Right lobe of liver (tissue), 6 donors: ENCODE measurements around the gene ATP11B. TPM values are rescaled to one million over a fixed set of nuclear protein-coding genes. Genes with fewer than 3 reads are reported as not detected.

ENCODE experiments used
- ATAC-seq, 4 donors: fragments of 200-7000 bp; cut with Tn5 transposase; one replicate each; pipeline ENCODE4 v1.9.1; 2020; ENCODE audit warnings: mild to moderate bottlenecking in 4 of 4, moderate library complexity in 4 of 4
- DNase-seq, 3 donors: peaks; one replicate each; pipeline ENCODE4 v3.0.0-alpha.2; 2020
- H3K27ac ChIP-seq, 3 donors: fragments of 200-600 bp; one replicate each; pipeline ENCODE4 v1.8.0; 2022
- H3K27me3 ChIP-seq, 2 donors: fragments of 200-600 bp; one replicate each; pipeline ENCODE4 v1.8.0; 2022
- H3K36me3 ChIP-seq, 4 donors: fragments of 200-600 bp; sonication (generic) in 1 of 4; one replicate each; pipeline versions ENCODE4 v1.5.1 to v1.8.0; 2017 to 2022; ENCODE audit warnings: control low read depth in 1 of 4
- H3K4me1 ChIP-seq, 4 donors: fragments of 200-600 bp; sonication (generic) in 1 of 4; one replicate each; pipeline versions ENCODE4 v1.5.1 to v1.8.0; 2017 to 2022; ENCODE audit warnings: control low read depth in 1 of 4
- H3K4me3 ChIP-seq, 3 donors: fragments of 200-600 bp; one replicate each; pipeline ENCODE4 v1.8.0; 2022
- H3K9me3 ChIP-seq, 4 donors: fragments of 200-600 bp; sonication (generic) in 1 of 4; one replicate each; pipeline versions ENCODE4 v1.5.1 to v1.8.0; 2017 to 2022; ENCODE audit warnings: control low read depth in 1 of 4
- CTCF ChIP-seq, 4 donors: fragments of 200-600 bp in 3 of 4; fragments of 450-650 bp in 1 of 4; IDR thresholded peaks; one replicate each; pipeline versions ENCODE4 v1.5.1 to v1.8.0; 2016 to 2022; ENCODE audit warnings: antibody characterized with exemption in 4 of 4, mild to moderate bottlenecking in 2 of 4
- POLR2A ChIP-seq: fragments of 450-650 bp; IDR thresholded peaks from one replicate; pipeline ENCODE4 v1.6.1; 2017; ENCODE audit warnings: antibody characterized with exemption, mild to moderate bottlenecking
- WGBS: methylation state at CpG from one replicate; pipeline ENCODE4 v1.1.6; 2018; ENCODE audit warnings: low coverage, low lambda C conversion rate; ENCODE audit not compliant: insufficient coverage; ENCODE audit errors: missing lambda C conversion rate; 5-methylcytosine and 5-hydroxymethylcytosine counted together
- intact Hi-C, 2 donors: fragments of 100-400 bp; cut with DNase I; formaldehyde crosslinking; loops; one replicate each; pipeline versions ENCODE4 v1.11.2 to v1.14.1; 2022
- total RNA-seq, 6 experiments: library from RNA; depleted of rRNA in 2 of 6; stranded (reverse); fragments of >200 nt in 2 of 6; fragmentation: NEBNext Ultra II Directional in 3 of 6; extraction: Animal tissue kit (Norgen Biotek cat#: 25700) in 3 of 6; gene quantifications; one replicate each; pipeline versions ENCODE4 v1.1.0 to v1.2.4, GENCODE V29; 2016 to 2023
- donor health status: DM: no; HTN: yes; CAD: no.
- donor health status: DM: no; HTN: no; CAD: no.
- donor health status: DM: no; HTN: no; CAD: no.
- donor health status: DM: no; HTN: yes; CAD: no.
- donor health status: DM: no; HTN: yes; CAD: no.

ATP11B gene
- total RNA-seq, 6 experiments from 2014 or later, result 25.1 to 36.3 (median 27.8) TPM

DNA sequence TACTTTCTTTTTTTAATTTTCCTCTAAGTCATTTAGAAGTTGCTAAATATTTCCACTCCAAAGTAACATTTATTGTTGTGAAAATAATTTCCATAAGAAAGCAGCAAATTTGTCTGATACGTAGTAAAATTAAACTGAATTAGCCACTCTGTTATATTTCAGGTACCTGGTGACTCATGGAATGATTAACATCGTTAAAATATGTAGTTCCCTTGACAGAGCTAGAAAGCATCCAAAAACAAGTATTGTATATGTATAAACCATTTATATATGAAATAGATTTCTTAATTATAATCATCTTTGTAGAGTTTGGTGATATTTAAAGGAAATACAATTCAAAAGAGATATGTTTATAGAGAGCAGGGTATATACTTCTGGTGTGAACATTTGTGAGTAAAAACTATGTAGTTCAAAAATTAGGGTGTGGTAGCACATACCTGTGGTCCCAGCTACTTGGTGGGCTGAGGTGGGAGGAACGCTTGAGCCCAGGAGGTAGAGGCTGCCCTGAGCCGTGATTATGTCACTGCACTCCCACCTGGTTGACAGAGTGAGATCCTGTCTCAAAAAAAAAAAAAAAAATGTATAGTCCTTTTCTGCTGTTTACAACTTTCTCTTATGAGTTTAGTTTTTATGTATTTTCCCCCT is 36.6 kb downstream of the ATP11B start:
- no peak for ATAC-seq
- TF ChIP-seq CTCF (IDR thresholded peaks at IDR 0.05) (no peak), POLR2A (no peak)
- intact Hi-C loops, result loop anchor here in 1 of 2 donors (10.0 kb wide), 1 partner anchor 115 kb away; no protein-coding TSS in a partner anchor
- Histone ChIP-seq H3K9me3 (no peaks in the 10 kb centered on the region), H3K36me3 (peaks cover 0 to 4% (median 0%) of the 10 kb centered on the region in 4 donors), H3K27ac (no peak overlapping the region), H3K4me1 (no peaks in the 10 kb centered on the region), H3K4me3 (no peak overlapping the region), H3K27me3 (no peaks in the 10 kb centered on the region)
- 96% methylated on average over 4 of the region's 4 CpGs for WGBS
- DNase-seq, result no peak

- Histone ChIP-seq H3K36me3 (peaks cover 0 to 4% (median 1%) of the 10 kb centered on the region in 4 donors), H3K4me3 (no peak overlapping the region), H3K27ac (no peak overlapping the region), H3K4me1 (no peaks in the 10 kb centered on the region), H3K27me3 (no peaks in the 10 kb centered on the region), H3K9me3 (no peaks in the 10 kb centered on the region)
- TF ChIP-seq POLR2A (no peak), CTCF (IDR thresholded peaks at IDR 0.05) (peak; percentile 51 to 62 (median 58))
- DNase-seq (no peak), ATAC-seq (peak; percentile 46 to 68 (median 58))
- intact Hi-C loops, result loop anchor here in 1 of 2 donors (10.0 kb wide), 1 partner anchor 123 kb away; no protein-coding TSS in a partner anchor
- 24% methylated on average over 3 of the region's 3 CpGs for WGBS
Observed at GRCh38 chr3:182837855-182838454, 44.7 kb downstream of the ATP11B start.

- no peaks in the 10 kb centered on the region for H3K27me3 ChIP-seq
- no peaks in the 10 kb centered on the region for H3K9me3 ChIP-seq
- TF ChIP-seq POLR2A, result no peak
- no peak for TF ChIP-seq CTCF (IDR thresholded peaks at IDR 0.05)
- no peak for DNase-seq
- H3K4me1 ChIP-seq, result no peaks in the 10 kb centered on the region
- intact Hi-C loops, result no loop called here
- peaks cover 0 to 10% (median 1%) of the 10 kb centered on the region in 4 donors for H3K36me3 ChIP-seq
- no peak overlapping the region for H3K4me3 ChIP-seq
- ATAC-seq, result no peak
- H3K27ac ChIP-seq, result no peak overlapping the region
- WGBS, result 94% methylated on average over 4 of the region's 4 CpGs
Observed at GRCh38 chr3:182843478-182843877, 50.2 kb downstream of the ATP11B start.

DNA sequence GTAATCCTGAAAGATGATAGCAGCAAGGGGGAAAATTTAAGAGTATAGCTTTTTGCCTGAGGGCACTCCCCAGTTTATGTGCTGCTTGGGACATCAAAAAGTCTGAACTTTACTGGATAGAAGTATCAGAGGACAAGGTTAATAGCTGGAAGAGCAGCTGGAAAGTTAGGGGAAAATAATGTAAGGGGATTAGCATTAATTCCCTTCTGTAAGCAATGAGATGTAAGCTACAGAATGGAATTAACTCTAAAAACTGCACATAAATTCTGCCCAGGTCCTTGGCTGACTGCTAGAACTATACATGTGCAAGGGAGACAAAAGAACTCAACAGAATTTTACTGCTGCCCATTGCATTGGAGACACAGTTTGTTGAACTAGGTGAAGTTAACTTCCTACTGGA is 55.6 kb downstream of the ATP11B start:
- ATAC-seq (no peak), DNase-seq (no peak)
- no peaks in the 10 kb centered on the region for H3K27me3 ChIP-seq
- H3K27ac ChIP-seq, result no peak overlapping the region
- intact Hi-C loops, result no loop called here
- no peaks in the 10 kb centered on the region for H3K4me1 ChIP-seq
- TF ChIP-seq CTCF (IDR thresholded peaks at IDR 0.05) (no peak), POLR2A (no peak)
- H3K4me3 ChIP-seq, result no peak overlapping the region
- peaks cover 0 to 33% (median 7%) of the 10 kb centered on the region in 4 donors for H3K36me3 ChIP-seq
- H3K9me3 ChIP-seq, result no peaks in the 10 kb centered on the region
